GM18517 (cell line): ENCODE measurements around the gene FAM111B.
A peak's percentile ranks its signal among the peaks of the same experiment; 100 is the strongest.
"Not testable (repeated sequence)": the region's sequence is repeated elsewhere in the genome, so short reads cannot be mapped to it uniquely, and the experiment has no call there.

Experiments used
- ATAC-seq: cut with Tn5 transposase; IDR thresholded peaks from one replicate; pipeline ENCODE4 v1.9.1; 2021; ENCODE audit warnings: mild to moderate bottlenecking, moderate library complexity; ENCODE audit not compliant: unreplicated experiment

Gene FAM111B

DNA sequence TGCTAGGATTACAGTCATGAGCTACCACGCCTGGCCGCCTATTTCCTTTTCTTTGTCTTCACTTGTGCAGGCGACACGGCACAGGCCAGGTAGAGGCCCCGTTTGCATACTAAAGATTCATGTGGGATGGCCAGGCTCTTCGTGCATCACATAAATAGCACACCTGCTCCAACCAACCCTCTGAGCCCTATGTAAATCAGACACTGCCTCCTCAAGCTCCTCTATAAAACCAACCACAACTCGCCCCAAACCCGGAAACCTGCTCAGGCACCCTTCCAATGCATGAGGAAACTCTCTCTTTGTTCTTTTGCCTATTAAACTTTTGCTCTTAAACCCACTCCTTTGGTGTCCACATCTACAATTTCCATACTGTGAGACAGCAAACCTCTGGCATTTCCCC is 9.1 kb upstream of the FAM111B start:
- not testable (repeated sequence) for ATAC-seq

DNA sequence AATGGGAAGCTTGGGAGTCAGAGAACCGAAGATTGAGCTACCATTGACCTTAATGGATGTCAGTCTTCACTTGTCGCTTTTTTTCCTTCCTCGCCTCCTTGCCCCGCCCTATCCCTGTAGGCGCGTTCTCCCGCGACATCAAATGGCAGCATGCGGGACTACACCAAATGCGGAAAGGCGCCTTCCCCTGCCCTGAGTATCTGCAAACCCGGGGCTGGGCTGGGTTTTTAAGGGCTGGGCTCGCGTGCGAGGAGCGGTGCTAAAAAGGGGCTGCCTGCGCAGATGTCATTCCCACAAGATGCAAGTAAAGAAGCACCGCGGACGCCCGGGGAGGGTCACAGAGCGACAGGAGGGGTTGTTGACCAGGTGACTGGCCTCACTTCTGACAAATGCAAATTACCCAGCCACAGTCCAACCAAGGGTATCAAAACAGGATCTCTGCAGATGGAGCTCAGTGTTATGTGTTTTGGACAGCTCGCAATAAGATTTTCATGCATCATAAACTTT is 4.7 kb upstream of the FAM111B start:
- peak; percentile 62 for ATAC-seq

DNA sequence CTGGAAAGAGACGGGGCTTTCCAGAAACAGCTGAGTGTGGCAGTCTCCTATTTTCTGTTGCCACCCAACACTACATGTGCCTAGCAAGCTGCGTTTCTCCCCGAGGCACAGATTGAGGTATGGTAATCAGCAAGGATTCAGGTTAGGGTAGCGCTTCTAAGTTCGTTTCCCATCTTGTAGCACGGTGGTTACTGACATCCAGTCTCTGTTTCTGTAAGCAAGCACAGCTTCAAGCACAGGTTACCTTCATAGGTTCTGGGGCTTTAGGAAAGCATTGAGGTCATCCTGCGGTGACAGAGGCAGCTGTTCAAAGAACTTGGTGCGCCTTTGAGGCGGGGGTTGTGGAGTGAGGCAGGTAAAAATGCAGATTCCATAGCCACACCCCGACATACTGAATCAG is 684 bp downstream of the FAM111B start:
- ATAC-seq: peak; percentile 31

DNA sequence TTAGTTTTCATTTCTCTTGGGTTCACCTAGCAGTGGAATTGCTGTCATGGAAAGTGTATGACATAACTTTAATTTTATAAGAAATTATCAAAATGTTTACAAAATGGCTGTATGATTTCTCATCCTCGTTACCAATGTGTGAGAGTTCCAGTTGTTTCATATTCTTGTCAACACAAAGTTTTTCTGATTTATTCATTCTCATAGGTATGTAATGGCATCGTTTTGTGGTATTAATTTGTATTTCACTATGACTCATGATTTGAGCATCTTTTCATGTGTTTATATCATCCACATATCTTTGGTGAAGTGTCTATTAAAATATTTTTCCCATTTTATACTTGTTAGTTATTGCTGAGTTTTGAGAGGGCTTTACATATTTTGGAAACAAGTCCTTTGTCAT is 5.5 kb downstream of the FAM111B start:
- no peak for ATAC-seq

DNA sequence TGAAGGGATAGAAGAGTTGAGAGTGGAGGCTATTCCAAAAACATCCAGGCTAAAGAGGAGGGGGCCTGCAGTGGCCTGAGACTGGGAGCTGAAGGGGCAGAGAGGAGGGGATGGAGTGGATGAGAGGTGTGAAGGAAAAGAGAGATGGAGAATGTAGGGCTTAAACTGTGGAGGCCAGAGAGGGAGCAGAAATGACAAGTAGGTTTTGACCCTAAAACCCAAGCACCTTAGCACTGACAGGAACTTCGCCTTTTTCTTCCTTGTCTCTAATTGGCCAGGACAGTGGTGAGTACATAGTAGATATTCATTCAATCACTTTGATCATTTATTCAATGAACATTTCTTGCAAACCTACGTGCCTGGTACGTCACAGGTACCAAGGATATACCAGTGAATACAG is 7.3 kb downstream of the FAM111B start:
- no peak for ATAC-seq

DNA sequence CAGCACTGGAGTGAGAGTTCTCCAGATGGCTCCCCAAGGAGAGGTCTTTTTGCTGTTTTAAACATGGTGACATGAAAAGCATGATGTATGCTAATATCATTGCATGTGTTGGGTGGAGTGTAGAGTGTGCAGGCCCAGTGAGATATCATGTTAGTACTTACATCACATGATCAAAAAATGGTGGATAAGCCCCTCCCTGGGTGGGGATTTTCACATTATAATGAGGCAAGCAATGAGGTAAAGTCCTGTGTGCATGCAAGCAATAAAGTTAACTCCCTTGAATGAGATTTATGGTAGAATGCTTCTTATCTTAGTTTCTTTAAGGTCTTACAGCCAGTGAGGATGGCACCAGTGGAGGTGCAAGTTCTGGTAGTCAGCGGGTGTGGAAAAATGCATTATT is 8.5 kb downstream of the FAM111B start:
- no peak for ATAC-seq

DNA sequence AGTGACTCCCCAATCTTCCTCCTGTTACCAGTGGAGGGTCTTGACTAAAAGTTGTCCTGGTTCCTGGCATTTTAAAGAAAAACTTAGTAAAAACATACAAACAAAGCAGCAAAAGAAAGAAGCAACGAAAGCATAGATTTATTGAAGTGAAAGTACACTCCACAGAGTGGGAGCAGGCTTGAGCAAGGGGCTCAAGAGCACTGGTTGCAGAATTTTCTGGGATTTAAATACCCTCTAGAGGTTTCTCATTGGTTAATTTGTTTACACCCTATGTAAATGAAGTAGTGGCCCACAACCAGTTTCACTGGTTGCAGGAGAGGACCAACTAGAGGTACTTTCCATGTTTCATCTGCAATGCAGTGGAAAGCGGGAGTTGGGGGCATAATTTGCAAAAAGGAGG is 10.7 kb downstream of the FAM111B start:
- no peak for ATAC-seq

DNA sequence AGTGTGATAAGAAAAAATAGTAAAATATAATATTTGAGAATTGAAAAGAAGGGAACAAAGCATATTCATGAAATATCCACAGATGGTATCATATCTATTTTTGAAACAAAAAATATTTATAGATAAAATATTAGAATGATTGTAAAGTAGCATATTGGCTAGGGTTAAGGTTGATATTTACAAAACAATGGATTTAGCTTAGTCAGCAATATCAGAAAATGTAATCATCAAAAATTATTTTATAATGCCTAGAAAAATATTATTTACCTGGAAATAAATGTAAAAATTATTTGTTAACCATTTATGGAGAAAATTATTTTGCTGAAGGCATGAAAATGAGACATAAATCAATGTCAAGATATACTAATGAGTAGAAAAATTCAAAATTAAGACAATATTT is 12.8 kb downstream of the FAM111B start:
- no peak for ATAC-seq

DNA sequence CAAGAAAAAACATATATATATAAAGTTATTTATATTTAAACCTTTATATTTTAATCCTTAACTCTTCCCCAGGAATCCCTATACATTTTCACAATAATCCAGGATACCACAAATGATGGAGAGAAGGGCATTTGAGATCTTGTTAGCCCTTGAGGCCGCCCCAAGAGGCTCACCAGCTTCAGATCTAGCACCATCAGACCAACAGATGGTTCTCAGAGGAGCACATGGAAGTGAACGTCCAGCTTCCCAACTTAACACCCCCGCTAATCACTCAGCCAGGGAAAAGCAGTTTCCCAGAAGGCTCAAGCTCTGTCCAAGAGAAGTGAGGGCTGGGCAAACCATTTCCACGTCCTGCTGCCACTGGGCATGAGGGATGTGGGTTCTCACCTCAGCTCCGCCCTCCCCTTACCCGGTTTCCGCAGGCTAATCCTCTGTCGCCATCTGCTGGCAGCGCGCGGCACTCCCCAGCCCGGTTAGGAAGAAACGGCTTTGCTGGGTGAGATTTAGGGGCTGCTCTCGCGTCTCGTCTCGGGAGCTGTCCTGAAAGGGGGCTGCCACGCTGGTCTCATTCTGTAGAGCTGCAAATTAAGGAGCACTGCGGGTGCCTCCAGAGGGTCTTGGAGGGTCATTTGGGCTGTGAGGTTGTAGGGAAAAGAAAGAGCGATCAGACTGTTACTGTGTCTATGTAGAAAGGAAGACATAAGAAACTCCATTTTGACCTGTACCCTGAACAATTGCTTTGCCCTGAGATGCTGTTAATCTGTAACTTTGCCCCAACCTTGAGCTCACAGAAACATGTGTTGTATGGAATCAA is 28.8 kb downstream of the FAM111B start:
- ATAC-seq: peak; percentile 92

DNA sequence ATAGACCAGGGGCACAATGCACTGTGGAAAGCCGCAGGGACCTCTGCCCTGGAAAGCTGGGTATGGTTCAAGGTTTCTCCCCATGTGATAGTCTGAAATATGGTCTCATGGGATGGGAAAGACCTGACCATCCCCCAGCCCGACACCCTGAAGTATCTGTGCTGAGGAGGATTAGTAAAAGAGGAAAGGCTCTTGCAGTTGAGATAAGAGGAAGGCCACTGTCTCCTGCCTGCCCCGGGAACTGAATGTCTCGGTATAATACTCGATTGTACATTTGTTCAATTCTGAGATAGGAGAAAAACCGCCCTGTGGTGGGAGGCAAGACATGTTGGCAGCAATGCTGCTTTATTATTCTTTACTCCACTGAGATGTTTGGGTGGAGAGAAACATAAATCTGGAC is 29.5 kb downstream of the FAM111B start:
- ATAC-seq: not testable (repeated sequence)

DNA sequence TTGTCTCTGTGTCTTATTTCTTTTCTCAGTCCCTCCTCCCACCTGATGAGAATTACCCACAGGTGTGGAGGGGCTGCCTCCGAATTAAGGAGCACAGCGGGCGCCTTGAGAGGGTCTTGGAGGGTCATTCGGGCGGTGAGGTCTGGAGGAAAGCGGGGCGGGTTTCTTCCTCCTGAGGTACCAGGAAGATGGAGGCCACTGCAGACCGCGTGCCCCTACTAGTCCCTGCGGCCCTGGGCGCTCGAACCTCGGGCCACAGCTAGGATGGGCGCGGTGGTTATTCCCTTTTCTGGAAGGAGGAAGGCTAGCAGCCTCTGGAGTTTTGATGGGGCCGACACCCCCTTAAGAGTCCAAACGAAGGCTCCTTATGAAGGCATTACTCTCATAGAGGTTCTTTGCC is 30.2 kb downstream of the FAM111B start:
- no peak for ATAC-seq

DNA sequence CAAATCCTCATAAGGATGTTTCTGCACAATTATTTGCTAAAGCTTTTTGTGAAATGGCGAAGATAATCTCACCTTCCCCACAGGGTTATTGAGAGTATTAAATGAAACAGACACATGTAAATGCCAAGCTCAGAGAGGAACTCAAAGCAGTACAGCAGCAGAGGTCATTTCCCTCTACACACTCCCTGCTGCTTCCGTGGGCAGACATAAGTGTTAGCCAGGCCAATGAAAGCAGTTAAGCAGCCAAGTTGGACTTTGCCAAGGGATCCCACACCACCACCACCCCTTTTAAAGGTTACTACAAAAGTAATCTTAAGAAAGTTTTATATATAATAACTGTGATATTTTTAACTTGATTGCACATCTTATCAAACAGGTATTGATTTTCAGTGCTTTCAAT is 31.6 kb downstream of the FAM111B start:
- no peak for ATAC-seq

DNA sequence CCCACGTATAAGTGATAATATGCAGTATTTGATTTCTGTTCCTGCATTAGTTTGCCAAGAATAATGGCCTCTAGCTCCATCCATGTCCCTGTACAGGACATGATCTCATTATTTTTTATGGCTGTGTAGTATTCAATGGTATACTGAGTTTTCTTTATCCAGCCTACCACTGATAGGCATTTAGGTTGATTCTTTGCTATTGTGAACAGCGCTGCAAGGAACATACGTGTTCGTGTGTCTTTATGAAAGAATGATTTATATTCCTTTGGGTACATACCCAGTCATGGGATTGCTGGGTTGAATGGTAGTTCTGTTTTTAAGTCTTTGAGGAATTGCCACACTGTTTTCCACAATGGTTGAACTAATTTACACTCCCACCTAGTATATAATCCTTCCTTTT is 34.2 kb downstream of the FAM111B start:
- no peak for ATAC-seq

DNA sequence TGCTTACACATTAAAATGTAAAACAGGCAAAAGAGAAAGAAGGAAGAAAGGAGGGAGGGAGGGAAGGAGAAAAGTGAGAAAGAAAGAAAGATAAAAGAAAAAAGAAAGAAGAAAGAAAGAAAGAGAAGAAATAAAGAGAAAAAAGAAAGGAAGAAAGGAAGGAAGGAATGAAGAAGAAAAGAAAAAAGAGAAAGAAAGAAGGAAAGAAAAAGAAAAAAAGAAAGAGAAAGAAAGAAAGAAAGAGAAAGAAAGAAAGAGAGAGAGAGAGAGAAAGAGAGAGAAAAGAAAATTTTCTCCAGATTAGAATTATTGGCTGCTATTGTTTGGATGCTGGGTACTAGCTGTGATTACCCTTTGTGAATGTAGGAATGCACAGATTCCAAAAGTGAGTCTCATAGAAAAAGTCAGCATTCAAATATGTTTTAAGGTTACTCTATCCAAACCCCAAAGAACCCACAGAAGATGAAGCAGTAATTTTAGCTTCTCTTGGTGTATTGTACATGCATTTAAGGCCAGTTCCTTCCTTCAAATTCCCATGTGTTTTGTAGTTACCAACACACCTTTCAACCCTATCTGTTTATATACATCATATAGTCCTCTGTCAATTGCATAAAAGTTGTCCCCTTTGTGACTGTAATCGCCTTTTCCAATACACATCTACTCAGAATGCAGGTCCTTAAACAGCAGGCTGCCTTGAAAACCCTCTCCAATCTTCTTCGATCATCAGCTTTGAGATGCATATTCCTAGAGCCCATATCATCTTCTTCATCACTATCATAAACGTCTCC is 34.8 kb downstream of the FAM111B start:
- no peak for ATAC-seq

DNA sequence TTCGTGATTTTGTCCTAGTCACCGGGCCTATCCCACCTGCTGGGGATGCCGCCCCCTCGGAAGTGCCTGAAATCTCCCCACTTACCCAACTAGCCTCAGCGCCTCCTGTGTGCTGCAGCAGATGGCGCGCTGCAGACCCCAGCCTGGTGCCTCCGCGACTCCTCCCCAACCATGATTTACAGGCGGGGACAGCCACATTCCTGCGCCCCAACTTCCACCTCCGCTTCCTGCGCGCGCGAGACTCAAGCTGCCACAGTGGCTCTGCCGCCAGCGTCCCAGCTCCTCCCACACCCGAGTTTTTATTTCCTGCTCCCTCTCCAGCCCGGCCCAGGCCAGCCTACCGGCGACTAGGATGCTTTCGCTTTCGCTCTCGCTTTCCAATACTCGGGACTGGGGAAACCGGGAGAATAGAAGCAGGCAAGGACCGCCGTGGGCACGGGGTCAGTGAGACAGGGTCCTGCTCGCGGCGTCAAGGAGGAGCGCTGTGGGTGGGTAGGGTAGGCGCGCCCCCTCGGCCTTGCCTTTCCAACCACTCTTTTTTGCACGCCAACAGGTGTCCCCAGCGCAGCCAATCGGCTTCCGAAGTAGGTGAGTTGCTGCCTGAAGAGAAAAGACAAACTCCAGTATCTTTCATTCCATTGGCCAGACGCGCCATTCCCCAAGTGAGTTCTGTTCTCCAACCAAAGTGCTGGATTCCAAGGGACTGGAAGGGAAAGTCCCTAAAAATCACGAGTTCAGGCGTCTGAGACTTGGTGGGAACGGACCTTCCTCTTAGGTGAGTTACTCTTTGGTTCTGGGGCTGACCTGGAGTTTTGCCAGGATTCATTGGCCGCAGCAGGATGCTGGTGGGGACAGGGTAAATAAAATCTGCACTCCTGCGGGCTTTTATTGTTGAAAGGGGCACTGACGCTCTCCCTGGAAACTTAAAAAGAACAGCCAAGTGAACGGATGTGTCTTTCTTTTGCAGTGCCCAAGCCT is 35.8 kb downstream of the FAM111B start, which contains the start of gene FAM111A:
TSS of gene FAM111A (plus strand) at position 327 of the 978 bp plus-strand sequence. CDS start 6,017 bp downstream, outside the sequence.
- ATAC-seq: peak; percentile 76

DNA sequence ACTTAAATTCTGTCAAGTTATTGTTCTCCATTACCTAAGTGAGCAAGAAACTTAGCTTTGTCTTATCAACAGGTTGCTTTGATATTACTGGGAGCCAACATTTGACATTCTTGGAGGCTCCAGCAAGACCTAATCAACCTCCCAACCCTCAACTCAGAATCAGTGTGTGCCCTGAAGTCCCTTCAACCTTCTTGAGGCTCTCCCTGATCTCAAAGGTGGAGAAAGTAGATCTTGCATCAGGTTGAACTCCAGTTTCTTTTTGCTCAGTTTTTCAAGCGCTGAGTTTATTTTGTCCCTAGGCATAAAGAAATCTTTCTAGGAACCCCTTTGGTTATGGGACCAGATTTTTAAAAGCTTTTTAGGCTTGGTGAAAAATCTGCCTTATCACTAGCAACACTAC is 37.1 kb downstream of the FAM111B start:
- no peak for ATAC-seq

DNA sequence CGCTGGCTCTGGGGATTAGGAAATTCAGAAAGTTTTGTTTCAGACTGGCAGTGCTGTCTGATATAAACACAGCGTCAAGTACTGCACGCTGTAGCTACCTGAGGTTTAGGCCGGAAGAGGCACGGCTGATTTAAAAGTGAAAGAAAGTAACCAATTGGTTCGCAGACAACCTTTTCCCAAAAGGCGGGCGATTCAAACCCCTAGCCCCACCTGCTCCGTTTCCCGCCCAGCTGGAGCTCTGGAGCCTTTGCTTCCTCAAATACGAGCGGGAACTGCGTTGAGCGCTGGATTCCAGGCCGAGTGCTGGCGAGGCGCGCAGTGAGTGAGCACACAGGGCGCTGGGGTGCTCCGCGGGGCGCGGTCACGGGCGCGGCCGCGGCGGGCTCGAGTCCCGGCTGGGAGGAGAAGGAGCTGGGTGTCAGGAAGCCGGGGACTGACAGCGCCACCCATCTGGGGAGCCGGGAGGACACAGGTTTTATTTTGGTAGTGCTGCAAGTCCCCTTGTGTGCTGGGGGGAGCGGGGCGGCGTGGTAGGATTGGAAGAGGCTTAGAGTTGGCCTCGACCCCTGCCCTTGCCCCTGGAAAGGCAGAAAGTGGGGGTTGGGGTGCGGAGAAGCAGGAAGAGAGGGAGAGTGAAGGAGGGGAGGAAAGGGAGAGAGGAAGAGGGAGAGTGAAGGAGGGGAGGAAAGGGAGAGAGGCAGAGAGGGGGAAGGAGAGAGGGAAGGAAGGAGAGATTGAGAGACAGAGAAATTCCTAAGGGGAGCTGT is 37.7 kb downstream of the FAM111B start:
- ATAC-seq: peak; percentile 69

DNA sequence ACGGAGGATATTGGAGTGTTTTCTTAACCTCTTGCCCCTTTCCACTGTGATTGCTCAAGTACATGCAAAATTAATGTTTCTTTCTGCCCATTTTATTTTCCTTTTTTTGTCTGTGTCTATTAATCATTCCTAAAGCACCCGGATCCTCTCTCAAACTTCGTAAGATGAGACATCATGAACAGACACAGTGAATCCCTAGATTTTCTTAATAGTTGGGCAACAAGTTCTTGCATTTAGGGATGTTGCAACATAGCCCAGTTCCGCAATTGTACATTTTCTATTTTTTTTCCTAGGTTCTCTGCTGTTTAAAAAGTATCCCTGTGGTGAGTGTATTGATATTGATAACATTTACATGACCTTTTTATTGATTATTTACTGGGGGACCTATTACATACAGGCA is 38.5 kb downstream of the FAM111B start:
- ATAC-seq: no peak

DNA sequence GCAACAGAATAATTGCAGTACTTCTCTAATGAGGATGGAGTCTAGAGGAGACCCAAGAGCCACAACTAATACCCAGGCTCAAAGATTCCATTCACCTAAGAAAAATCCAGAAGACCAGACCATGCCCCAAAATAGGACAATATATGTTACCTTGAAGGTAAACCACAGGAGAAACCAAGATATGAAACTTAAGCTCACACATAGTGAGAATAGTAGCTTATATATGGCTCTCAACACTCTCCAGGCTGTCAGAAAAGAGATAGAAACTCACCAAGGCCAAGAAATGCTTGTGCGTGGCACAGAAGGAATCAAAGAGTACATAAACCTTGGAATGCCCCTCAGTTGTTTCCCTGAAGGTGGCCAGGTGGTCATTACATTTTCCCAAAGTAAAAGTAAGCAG is 44.7 kb downstream of the FAM111B start:
- no peak for ATAC-seq
